Panc1 (cell line): ENCODE measurements around the gene B9D1.

Experiments
- CTCF ChIP-seq: fragments of 450-650 bp; IDR thresholded peaks from 2 replicates; pipeline ENCODE4 v1.5.1; 2017; ENCODE audit warnings: mild to moderate bottlenecking
- POLR2AphosphoS5 ChIP-seq: IDR thresholded peaks from 2 replicates; pipeline ENCODE4 v1.6.1; 2012; ENCODE audit warnings: mild to moderate bottlenecking, low read depth, low read length, moderate library complexity
- SIN3A ChIP-seq: IDR thresholded peaks from 2 replicates; pipeline ENCODE4 v1.6.1; 2012; ENCODE audit warnings: low read depth, mild to moderate bottlenecking, low read length, moderate library complexity, borderline replicate concordance; ENCODE audit not compliant: insufficient read depth

GRCh38 chr17:19409509-19409908, 47.0 kb upstream of the B9D1 start:
- TF ChIP-seq CTCF (no peak), POLR2AphosphoS5 (no peak), SIN3A (no peak)
